Ovary (tissue), 9 donors: ENCODE measurements around the gene EPX. TPM values are rescaled to one million over a fixed set of nuclear protein-coding genes. Genes with fewer than 3 reads are reported as not detected.

Experiments
- DNase-seq, 5 donors: peaks; one replicate each; pipeline ENCODE4 v3.0.0-alpha.2; 2019 to 2020
- H3K27ac ChIP-seq, 2 donors: fragments of 200-600 bp; one replicate each; pipeline versions ENCODE4 v1.5.1 to v1.8.0; 2019 to 2022
- H3K27me3 ChIP-seq: fragments of 200-600 bp; one replicate; pipeline ENCODE4 v1.8.0; 2022
- H3K36me3 ChIP-seq: fragments of 200-600 bp; sonication (generic); one replicate; pipeline ENCODE4 v1.5.1; 2019
- H3K4me1 ChIP-seq: one replicate; pipeline ENCODE4 v1.8.1; 2013; ENCODE audit warnings: mild to moderate bottlenecking, moderate library complexity; ENCODE audit not compliant: insufficient read depth
- H3K4me3 ChIP-seq: fragments of 200-600 bp; sonication (generic); one replicate; pipeline ENCODE4 v1.5.1; 2017
- H3K9me3 ChIP-seq, 2 donors: fragments of 200-600 bp in 1 of 2; sonication (generic) in 1 of 2; one replicate each; pipeline versions ENCODE4 v1.5.1 to v1.8.1; 2013 to 2019; ENCODE audit warnings: mild to moderate bottlenecking in 1 of 2, moderate library complexity in 1 of 2
- CTCF ChIP-seq, 3 donors: fragments of 450-650 bp in 2 of 3; fragments of 200-600 bp in 1 of 3; IDR thresholded peaks; one replicate each; pipeline versions ENCODE4 v1.5.1 to v1.8.0; 2016 to 2022; ENCODE audit warnings: antibody characterized with exemption in 3 of 3, mild to moderate bottlenecking in 1 of 3
- EP300 ChIP-seq: sonication (generic); formaldehyde crosslinking; IDR thresholded peaks from one replicate; pipeline ENCODE4 v1.6.1; 2017; ENCODE audit warnings: antibody characterized with exemption
- POLR2A ChIP-seq: fragments of 450-650 bp; IDR thresholded peaks from one replicate; pipeline ENCODE4 v1.6.1; 2017; ENCODE audit warnings: antibody characterized with exemption, mild to moderate bottlenecking, moderate library complexity
- WGBS, 3 donors: extraction: QIAGEN DNeasy Blood & Tissue Kit in 1 of 3; methylation state at CpG; one replicate each; pipeline versions ENCODE4 v1.1.5 to v1.1.7; 2013 to 2017; 5-methylcytosine and 5-hydroxymethylcytosine counted together
- intact Hi-C, 4 donors: fragments of 100-400 bp; cut with DNase I; formaldehyde crosslinking; loops; one replicate each; pipeline versions ENCODE4 v1.11.0 to v1.15.1; 2022 to 2023
- polyA plus RNA-seq, 2 donors: library from polyadenylated mRNA; stranded (reverse); fragments of 200-250 nt in 1 of 2; fragments of 350-450 nt in 1 of 2; fragmentation: Illumina TruSeq in 1 of 2; extraction: RNeasy Lipid Tissue Mini Kit (QIAGEN cat#74804) in 1 of 2; gene quantifications; one replicate each; pipeline ENCODE4 v1.2.3, GENCODE V29; 2013 to 2014
- total RNA-seq, 7 donors: library from RNA; depleted of rRNA in 2 of 7; stranded (reverse); fragments of >200 nt in 2 of 7; fragmentation: NEBNext Ultra II Directional in 3 of 7; extraction: Animal tissue kit (Norgen Biotek cat#: 25700) in 3 of 7; gene quantifications; one replicate each; pipeline versions ENCODE4 v1.1.0 to v1.2.4, GENCODE V29; 2016 to 2023
- donor health status: DM: no; HTN: no; CAD: no; lungs with moderate emphysema.
- donor health status: DM: no; HTN: no; CAD: no.
- donor health status: Bipolar disorder and iron deficiency.
- donor health status: DM: yes; HTN: yes; CAD: no.
- donor health status: DM: no; HTN: no; CAD: no.
- donor health status: DM: yes; HTN: yes; CAD: no.

The EPX gene
- total and polyA plus RNA-seq, 9 donors = not detected

DNA sequence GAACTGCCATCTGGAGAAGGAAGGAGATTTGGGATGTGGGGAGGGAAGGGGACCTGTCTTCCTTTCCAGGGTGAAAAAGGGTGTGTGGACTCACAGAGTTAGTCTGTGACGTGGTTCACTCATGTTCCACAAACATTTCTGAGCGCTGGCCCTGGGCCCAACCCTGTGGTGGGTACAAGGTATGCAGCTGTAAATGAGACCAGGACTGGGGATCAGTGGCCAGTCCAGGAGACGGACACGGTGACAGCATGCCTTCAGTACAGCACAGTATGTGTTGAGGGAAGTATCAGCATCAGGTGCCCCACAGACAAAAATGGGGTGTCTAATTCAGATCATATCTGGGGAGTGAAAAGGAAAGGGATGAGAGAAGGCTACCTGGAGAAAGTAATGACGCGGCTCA, 5.5 kb upstream of the EPX start:
- Histone ChIP-seq H3K27ac (no peak overlapping the region), H3K4me3 (no peak overlapping the region), H3K9me3 (no peaks in the 10 kb centered on the region), H3K36me3 (no peaks in the 10 kb centered on the region), H3K4me1 (no peaks in the 10 kb centered on the region), H3K27me3 (no peaks in the 10 kb centered on the region)
- intact Hi-C loops = no loop called here
- TF ChIP-seq CTCF (IDR thresholded peaks at IDR 0.05) = no peak
- TF ChIP-seq EP300 = no peak
- TF ChIP-seq POLR2A = no peak
- DNase-seq = no peak
- 81 to 91% (median 85%) methylated on average over 6 of the region's 6 CpGs for WGBS, 3 donors

DNA sequence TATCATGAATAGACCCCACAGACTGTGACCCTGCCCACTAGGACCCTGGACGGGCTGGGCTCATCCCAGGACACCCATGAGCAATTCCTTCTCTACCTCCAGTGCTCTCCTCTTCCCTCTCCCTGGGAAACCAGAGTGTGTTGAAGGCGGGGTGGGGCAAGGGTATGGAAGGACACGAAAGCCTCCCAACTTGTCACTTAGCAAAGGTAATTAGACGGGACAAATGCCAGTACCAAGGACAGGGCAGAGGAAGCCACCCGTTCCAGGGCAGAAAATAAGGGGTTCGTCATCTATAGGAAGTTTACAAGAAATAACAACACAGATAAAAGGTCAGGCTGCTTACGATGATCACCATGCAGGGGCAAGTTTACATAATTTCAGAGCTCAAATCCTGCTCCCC, 4.9 kb upstream of the EPX start:
- WGBS, 3 donors = 35 to 46% (median 43%) methylated on average over 7 of the region's 7 CpGs
- Histone ChIP-seq H3K4me1 (no peaks in the 10 kb centered on the region), H3K36me3 (no peaks in the 10 kb centered on the region), H3K9me3 (no peaks in the 10 kb centered on the region), H3K4me3 (no peak overlapping the region), H3K27me3 (no peaks in the 10 kb centered on the region), H3K27ac (no peak overlapping the region)
- no peak for DNase-seq
- intact Hi-C loops = no loop called here
- TF ChIP-seq POLR2A (no peak), EP300 (no peak), CTCF (IDR thresholded peaks at IDR 0.05) (no peak)

- no peaks in the 10 kb centered on the region for H3K36me3 ChIP-seq
- H3K9me3 ChIP-seq = no peaks in the 10 kb centered on the region
- H3K27me3 ChIP-seq = no peaks in the 10 kb centered on the region
- no peaks in the 10 kb centered on the region for H3K4me1 ChIP-seq
- WGBS, 3 donors = 49 to 59% (median 56%) methylated on average over 11 of the region's 11 CpGs
- no peak for DNase-seq
- intact Hi-C loops = no loop called here
- no peak overlapping the region for H3K27ac ChIP-seq
- no peak overlapping the region for H3K4me3 ChIP-seq
- no peak for TF ChIP-seq EP300
- TF ChIP-seq POLR2A = no peak
- TF ChIP-seq CTCF (IDR thresholded peaks at IDR 0.05) = no peak
Observed at GRCh38 chr17:58189436-58190146, 2.9 kb upstream of the EPX start.

DNA sequence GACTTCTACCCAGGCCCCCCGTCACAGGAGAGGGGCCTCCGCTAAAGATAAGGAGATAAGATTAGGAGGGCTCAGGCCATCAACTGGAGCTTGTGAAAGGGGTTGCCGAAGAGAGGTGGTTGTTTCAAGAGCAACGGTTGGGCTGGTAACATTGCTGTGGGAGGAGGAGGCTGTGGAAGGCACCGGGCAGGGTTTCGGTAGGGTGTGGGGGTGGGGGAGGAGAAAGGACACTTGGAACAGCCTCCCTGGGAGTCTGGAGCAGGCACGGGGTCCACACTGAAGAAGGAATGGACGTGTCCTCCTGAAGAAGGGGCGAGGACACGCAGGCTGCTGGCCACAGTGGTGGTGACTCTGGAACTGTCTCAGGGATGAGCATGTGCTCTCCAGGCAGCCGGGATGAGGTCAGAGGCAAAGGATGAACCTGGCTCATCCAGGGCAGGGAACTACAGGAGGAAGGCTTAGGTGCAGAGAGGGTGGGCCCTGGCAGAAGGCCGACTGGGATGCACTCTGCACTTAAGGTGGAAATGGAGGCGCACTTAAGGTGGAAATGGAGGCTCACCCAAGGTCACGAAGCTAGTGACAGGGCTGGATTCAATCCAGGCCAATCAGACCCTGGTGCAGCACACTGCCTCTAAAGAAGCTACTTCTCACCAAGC, 1.2 kb upstream of the EPX start:
- Histone ChIP-seq H3K36me3 (no peaks in the 10 kb centered on the region), H3K4me1 (no peaks in the 10 kb centered on the region), H3K27ac (no peak overlapping the region), H3K9me3 (no peaks in the 10 kb centered on the region), H3K4me3 (no peak overlapping the region), H3K27me3 (no peaks in the 10 kb centered on the region)
- intact Hi-C loops = no loop called here
- TF ChIP-seq POLR2A (no peak), CTCF (IDR thresholded peaks at IDR 0.05) (no peak), EP300 (no peak)
- WGBS, 3 donors = 23 to 28% (median 26%) methylated on average over 14 of the region's 14 CpGs
- no peak for DNase-seq
